SIG-M5 treated with dmso at 0.1 percent for 504 hours (cell line): ENCODE data around the gene PEX3.

Experiments used
- DNase-seq: peaks from one replicate; lab custom pipeline; 2025; ENCODE audit not compliant: unreplicated experiment; lab: John Stamatoyannopoulos, UW

Gene PEX3, protein sequence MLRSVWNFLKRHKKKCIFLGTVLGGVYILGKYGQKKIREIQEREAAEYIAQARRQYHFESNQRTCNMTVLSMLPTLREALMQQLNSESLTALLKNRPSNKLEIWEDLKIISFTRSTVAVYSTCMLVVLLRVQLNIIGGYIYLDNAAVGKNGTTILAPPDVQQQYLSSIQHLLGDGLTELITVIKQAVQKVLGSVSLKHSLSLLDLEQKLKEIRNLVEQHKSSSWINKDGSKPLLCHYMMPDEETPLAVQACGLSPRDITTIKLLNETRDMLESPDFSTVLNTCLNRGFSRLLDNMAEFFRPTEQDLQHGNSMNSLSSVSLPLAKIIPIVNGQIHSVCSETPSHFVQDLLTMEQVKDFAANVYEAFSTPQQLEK

GRCh38 chr6:143450453-143451371 lies at the start of gene PEX3, which contains the start of gene ADAT2:
Gene PEX3, plus strand, starts transcription at chr6:143450805. Its CDS starts 238 bp downstream, at chr6:143451043.
Gene ADAT2, minus strand, starts transcription at chr6:143450695. Its CDS starts 37 bp downstream, at chr6:143450658.
- DNase-seq = peak; percentile 95

DNA sequence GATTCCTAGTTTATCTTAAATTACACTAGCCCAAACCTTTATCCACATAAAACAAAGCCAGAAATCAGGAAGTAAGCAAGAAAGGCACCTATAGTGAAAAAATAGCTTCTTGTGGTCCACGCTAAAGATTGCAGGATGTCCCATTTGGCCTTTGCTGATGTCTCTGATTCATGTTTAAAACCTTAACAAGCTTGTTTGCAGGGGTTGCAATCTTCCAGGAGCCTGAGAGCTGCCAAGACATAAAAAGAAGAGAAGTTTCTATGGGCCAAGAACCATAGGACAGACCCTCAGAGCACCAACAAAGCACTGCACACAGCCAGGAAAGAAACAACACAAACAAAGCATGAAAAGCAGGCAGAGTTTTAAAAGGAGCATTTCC lies 49.5 kb upstream of the PEX3 start:
- no peak for DNase-seq

GRCh38 chr6:143401636-143402370 lies 48.8 kb upstream of the PEX3 start:
- DNase-seq = no peak

DNA sequence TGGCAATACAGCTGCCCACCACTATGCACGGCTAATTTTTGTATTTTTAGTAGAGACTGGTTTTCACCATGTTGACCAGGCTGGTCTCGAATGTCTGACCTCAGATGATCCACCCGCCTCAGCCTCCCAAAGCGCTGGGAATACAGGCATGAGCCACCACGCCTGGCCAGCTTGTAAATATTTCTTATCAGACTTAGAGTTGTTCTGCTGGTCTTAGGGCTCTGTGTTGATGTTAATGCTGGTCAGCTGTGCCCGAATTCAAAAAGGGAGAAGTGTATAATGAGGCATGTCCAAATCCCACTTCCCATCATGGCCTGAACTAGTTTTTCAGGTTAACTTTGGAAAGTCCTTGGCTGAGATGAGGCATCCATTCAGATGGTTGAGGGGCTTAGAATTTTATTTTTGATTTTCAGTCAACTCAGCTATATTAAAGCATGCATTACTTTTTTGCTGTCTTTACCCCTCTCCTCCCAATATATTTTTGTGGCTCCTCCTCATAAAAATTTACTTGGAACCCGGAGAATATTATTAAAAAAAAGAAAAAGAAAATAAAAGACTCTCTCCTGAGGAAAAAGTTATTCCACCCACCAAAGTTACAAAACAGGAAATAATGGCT lies 47.8 kb upstream of the PEX3 start:
- no peak for DNase-seq

DNA sequence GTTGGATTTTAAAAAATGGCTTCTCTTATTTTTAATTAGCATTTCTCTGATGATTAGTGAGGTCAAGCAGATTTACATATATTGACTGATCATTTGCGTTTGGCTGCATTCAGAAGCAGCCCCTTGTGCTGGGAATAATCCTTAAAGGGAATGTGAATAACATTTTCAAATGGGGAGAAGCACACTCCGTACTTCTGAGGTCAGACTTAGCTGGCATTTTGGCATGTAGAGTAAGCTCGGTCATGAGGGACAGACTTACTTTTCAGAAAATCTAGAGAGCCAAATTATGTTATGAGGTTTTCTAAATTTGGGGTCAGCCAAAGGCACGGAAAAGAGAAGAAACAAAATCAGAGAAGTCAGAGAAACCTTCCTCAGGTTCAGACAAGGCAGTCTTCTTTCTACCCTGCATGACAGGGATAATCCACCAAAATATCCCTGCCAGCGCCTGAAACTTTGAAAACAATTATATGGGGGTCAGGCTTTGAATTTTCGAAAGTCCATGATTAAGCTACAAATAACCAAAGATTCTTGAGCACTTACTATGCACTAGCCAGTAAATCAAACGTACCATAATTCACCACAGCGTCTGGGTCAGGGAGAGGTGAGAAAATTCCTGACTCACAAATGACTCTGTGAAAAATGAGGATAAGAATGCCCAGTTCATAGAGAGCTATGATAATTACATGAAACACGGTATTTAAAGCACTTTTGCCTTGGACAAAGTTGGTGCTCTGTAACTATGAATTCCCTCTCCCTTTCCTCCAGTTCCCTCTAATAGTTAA lies 45.0 kb upstream of the PEX3 start:
- DNase-seq = no peak

DNA sequence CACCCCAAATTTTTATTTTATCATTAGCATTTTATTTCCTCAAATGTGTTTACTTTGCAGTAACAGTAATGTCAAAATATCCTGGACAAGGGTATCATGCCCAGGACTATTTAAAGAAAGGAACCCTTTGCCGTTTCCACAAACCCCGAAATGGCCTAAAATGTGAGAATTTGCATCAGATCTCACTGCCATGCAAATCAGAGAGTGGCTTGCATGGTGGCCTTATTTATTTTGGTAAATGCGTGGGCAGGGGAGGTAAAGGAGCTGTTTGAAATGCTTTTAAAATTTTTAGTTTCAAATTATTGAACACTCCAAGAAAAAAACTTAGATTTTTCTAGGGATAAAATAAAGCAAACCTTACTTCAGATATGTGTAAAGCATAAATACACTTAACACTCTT lies 43.9 kb upstream of the PEX3 start:
- DNase-seq = no peak

DNA sequence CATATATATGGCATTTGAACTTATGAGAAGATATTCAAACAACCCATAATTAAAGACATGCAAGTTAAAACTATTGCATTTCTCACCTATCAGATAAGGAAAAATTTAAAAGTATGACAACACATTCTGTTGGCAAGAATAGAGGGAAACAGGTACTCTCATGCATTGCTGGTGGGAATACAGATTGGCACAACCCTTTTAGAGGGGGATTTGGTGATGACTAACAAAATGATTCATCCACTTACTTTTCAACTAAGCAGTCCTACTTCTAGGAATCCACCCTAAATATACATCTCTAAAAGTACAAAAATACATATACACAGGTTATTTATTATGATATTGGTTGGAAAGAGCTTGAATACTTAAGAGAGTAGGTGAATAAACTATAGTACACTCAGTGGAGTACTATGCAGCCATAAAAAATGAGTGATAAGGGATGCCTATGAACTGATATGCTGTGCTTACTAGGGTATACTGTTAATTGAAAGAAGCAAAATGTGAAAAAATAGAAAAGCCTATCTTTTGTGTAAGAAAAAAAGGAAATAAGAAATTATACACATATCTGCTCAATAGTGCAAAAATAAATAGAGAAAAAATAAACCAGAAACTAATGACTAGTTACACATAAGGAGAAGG lies 42.3 kb upstream of the PEX3 start:
- DNase-seq = no peak

DNA sequence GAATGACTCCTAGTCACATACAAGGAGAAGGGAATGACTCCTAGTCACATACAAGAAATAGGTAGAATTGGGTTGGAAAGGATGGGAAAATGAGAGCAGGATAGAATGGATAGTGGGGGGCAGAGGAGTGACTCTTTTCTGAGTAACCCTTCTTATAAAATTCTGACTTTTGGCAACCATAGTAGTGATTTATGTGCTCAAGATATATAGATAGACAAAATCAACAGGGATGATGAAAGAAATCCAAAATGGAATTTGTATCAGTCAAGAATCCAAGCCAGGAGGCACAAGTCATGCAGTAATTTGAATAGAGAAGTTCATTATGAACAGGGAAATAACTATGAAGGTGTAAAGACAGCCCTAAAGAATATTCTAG lies 41.8 kb upstream of the PEX3 start:
- no peak for DNase-seq

DNA sequence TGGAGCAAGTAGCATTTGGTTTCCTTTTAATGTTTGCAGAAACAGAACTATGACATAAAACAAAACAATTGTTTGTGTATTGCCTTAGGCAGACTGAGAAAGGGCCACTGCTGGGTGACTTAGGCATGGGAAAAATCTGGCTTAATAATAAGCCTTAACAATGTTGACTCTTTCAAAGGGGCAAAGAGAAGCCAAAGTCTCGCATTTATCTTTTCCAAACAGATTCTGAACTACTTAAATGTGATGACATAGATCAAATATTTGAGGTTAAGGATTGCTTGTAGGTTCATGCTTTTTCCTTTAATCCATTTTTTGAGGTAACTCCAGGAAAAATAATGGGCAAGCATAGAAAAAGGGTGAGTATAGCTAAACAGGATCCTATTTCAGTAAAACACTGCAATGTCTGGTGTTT lies 39.7 kb upstream of the PEX3 start:
- no peak for DNase-seq

DNA sequence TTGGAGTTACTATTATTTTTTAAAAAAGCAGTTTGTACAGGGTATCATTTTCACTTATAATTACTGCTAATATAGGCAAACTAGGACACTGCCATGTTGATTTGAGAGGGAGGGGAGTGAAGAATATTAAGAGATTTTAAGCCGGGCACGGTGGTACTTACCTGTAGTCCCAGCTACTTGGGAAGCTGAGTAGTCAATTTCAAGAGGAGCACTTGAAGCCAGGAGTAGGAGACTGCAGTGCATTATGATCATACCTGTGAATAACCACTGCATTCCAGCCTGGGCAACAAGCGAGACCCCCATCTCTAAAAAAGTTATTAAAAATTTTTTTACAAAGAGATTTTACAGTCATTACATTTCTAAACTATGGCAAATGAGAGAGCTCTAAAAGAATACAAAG lies 35.8 kb upstream of the PEX3 start:
- no peak for DNase-seq

GRCh38 chr6:143419526-143419925 lies 31.1 kb upstream of the PEX3 start:
- no peak for DNase-seq

GRCh38 chr6:143426026-143426425 lies 24.6 kb upstream of the PEX3 start:
- no peak for DNase-seq

DNA sequence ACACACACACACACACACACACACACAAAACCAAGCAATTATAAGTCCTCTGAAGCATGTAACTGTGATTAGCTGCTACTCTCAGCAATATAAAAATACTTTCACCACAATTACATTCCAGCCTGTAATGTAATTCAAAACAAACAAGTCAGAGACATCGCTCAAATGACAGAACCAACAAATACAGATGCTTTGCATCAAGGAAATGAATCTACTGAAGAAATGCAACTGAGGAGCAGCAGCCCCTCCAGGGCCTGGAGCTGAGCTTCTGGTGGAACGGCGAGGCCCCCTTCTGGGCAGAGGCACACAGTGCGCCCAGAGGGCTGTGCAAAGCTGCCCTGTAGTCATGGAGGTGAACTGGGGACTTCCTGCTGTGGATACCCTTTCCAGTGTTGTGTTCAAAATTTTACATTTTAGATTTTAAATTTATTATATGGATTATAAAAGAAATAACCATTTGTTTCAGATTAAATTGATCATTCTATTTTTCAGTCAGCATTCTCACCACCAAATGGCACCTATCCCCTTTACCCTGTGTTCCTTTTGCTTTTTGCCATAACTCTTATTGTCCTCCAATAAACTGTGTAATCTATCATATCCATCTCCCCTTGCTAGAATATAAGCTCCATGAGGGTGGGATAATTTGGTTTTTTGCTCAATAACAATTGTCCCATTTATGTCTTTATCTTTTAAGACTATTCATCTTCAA lies 23.3 kb upstream of the PEX3 start:
- peak; percentile 58 for DNase-seq

DNA sequence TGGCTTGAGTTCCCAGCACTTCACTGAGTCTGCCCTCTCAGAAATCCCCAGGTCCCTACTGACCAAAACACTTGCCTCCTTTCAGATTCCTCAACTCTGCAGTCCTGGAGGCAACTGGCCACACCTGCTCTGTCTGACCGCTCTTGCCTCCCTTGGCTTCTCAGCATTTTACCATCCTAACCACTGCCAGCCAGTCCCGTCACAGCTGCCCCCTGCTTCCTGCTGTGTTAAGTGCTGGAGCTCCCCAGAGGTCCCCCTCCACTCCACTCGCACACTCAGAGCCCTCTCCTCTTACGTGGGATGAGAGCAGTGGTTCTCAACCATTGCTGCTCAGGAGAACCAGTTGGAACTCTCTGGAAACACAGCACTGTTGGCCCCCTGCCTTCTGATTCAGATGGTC lies 20.6 kb upstream of the PEX3 start:
- no peak for DNase-seq

- DNase-seq = no peak
Observed at GRCh38 chr6:143431226-143431625, 19.4 kb upstream of the PEX3 start.

GRCh38 chr6:143432588-143432987 lies 18.0 kb upstream of the PEX3 start:
- no peak for DNase-seq

GRCh38 chr6:143441010-143441409 lies 9.6 kb upstream of the PEX3 start:
- DNase-seq = no peak

DNA sequence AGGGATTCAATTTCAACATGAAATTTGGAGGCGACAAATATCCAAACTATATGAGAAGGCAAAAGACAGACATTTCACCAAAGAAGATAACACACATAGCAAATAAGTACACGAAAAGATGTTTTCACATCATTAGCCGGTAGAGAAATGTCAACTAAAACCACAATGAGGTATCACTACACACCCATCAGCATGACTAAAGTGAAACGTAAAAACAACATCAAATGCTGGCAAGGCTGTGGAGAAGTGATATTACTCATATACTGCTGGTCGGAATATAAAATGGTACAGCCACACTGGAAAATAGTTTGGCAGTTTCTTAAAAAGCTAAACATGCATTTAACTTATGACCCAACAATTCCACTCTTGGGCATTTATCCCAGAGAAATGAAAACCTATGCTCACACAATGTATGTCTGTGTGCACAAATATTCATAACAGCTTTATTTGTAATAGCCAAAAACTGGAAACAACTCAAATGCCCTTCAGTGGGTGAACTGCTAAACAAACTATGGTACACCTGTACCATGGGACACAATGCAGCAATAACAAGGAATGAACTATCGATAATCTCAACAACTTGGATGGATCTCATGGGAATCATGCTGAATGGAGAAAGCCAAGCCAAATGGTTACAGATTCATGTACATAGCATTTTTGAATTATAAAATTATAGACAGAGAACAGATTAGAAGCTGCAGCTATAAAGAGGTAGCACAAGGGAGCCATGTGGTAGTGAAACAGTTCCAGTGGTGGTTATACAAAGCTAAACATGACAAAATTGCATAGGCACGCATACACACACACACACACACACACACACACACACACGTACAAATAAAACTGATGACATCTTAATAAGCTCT lies 8.7 kb upstream of the PEX3 start:
- no peak for DNase-seq
